IMR-90 (cell line): ENCODE results near the gene UNC79. TPM values are rescaled to one million over a fixed set of nuclear protein-coding genes. Genes with fewer than 3 reads are reported as not detected.

Experiments
- ATAC-seq: fragments of 200-7000 bp; cut with Tn5 transposase; 2 replicates; pipeline ENCODE4 v1.9.1; 2020; ENCODE audit warnings: low read depth, mild to moderate bottlenecking, moderate library complexity
- BruUV-seq: library from RNA; stranded (reverse); fragments of 400-500 nt; replicated peaks from 2 replicates; lab custom pipeline; 2021; lab: Mats Ljungman, UMichigan
- CTCF ChIA-PET: fragments of 300-600 bp; formaldehyde crosslinking; extraction: SDS; loops from one replicate; lab custom pipeline; 2021; ENCODE audit warnings: antibody characterized with exemption; lab: Yijun Ruan, JAX
- POLR2A ChIA-PET: fragments of 300-600 bp; sonication (Branson Sonifier 250); formaldehyde crosslinking; loops from one replicate; lab custom pipeline; 2022; ENCODE audit warnings: antibody characterized with exemption; ENCODE audit not compliant: unreplicated experiment; lab: Charles Lee
- DNase-seq: peaks from one replicate; pipeline ENCODE4 v3.0.0; 2013
- H2AFZ ChIP-seq: replicated peaks from 2 replicates; pipeline ENCODE3; 2013; ENCODE audit warnings: low read length, mild to moderate bottlenecking; ENCODE audit not compliant: poor library complexity
- H2AK5ac ChIP-seq: 2 replicates; pipeline ENCODE4 v1.6.1; 2013; ENCODE audit warnings: low read depth, low read length, inconsistent platforms
- H2AK9ac ChIP-seq: replicated peaks from 2 replicates; pipeline ENCODE3; 2013; ENCODE audit warnings: mild to moderate bottlenecking, low read depth, low read length, moderate library complexity; ENCODE audit not compliant: poor library complexity
- H2BK120ac ChIP-seq: 2 replicates; pipeline ENCODE4 v1.6.1; 2013; ENCODE audit warnings: low read depth, low read length, inconsistent platforms
- H2BK15ac ChIP-seq: 3 replicates; pipeline ENCODE4 v1.6.1; 2013; ENCODE audit warnings: low read depth, low read length, inconsistent platforms
- H2BK20ac ChIP-seq: 2 replicates; pipeline ENCODE4 v1.6.1; 2013; ENCODE audit warnings: low read depth, mild to moderate bottlenecking, inconsistent platforms, low read length, moderate library complexity
- H2BK5ac ChIP-seq: 2 replicates; pipeline ENCODE4 v1.6.1; 2013; ENCODE audit warnings: mild to moderate bottlenecking, low read depth, low read length, inconsistent platforms; ENCODE audit not compliant: poor library complexity, severe bottlenecking
- H3K14ac ChIP-seq: replicated peaks from 2 replicates; pipeline ENCODE4 v1.6.1; 2013; ENCODE audit warnings: low read depth, low read length, inconsistent platforms
- H3K18ac ChIP-seq: 2 replicates; pipeline ENCODE4 v1.6.1; 2013; ENCODE audit warnings: low read depth, low read length, control low read depth
- H3K23ac ChIP-seq: 2 replicates; pipeline ENCODE4 v1.6.1; 2013; ENCODE audit warnings: low read depth, low read length, inconsistent platforms
- H3K27ac ChIP-seq: 2 replicates; pipeline ENCODE4 v1.5.1; 2013; ENCODE audit warnings: mild to moderate bottlenecking, control low read depth, low read length; ENCODE audit not compliant: insufficient read depth
- H3K27me3 ChIP-seq: 2 replicates; pipeline ENCODE4 v1.6.1; 2013; ENCODE audit warnings: low read length; ENCODE audit not compliant: control insufficient read depth, insufficient read depth
- H3K36me3 ChIP-seq: 2 replicates; pipeline ENCODE4 v1.6.1; 2013; ENCODE audit warnings: low read length, mixed read lengths; ENCODE audit not compliant: control insufficient read depth, insufficient read depth
- H3K4ac ChIP-seq: 2 replicates; pipeline ENCODE4 v1.6.1; 2013; ENCODE audit warnings: low read depth, low read length, inconsistent platforms
- H3K4me1 ChIP-seq: 2 replicates; pipeline ENCODE4 v1.6.1; 2013; ENCODE audit warnings: low read length, mixed read lengths; ENCODE audit not compliant: control insufficient read depth, insufficient read depth
- H3K4me2 ChIP-seq: 2 replicates; pipeline ENCODE4 v1.6.1; 2013; ENCODE audit warnings: low read depth, mild to moderate bottlenecking, control low read depth, low read length, moderate library complexity
- H3K4me3 ChIP-seq: 2 replicates; pipeline ENCODE4 v1.5.1; 2013; ENCODE audit warnings: low read depth, mild to moderate bottlenecking, control low read depth, low read length, moderate library complexity; ENCODE audit not compliant: insufficient read depth
- H3K56ac ChIP-seq: 2 replicates; pipeline ENCODE4 v1.6.1; 2013; ENCODE audit warnings: low read length, inconsistent platforms; ENCODE audit not compliant: insufficient read depth; ENCODE audit errors: extremely low read depth
- H3K79me1 ChIP-seq, 2 experiments: 2 replicates each; pipeline ENCODE4 v1.6.1; 2013; ENCODE audit warnings: low read length in 2 of 2, inconsistent platforms in 1 of 2, low read depth in 1 of 2
- H3K9ac ChIP-seq: 2 replicates; pipeline ENCODE4 v1.6.1; 2013; ENCODE audit warnings: low read depth, low read length, control low read depth
- H3K9me1 ChIP-seq: 2 replicates; pipeline ENCODE4 v1.6.1; 2013; ENCODE audit warnings: low read length, inconsistent platforms; ENCODE audit not compliant: insufficient read depth
- H3K9me3 ChIP-seq: 2 replicates; pipeline ENCODE4 v1.6.1; 2013; ENCODE audit warnings: low read length; ENCODE audit not compliant: control insufficient read depth, insufficient read depth
- H4K20me1 ChIP-seq: 2 replicates; pipeline ENCODE4 v1.6.1; 2013; ENCODE audit warnings: low read length, inconsistent platforms; ENCODE audit not compliant: insufficient read depth
- H4K5ac ChIP-seq: 2 replicates; pipeline ENCODE4 v1.6.1; 2013; ENCODE audit warnings: mild to moderate bottlenecking, low read depth, low read length, control low read depth
- H4K8ac ChIP-seq, 2 experiments: 2 replicates each; pipeline ENCODE4 v1.6.1; 2013; ENCODE audit warnings: low read depth in 2 of 2, low read length in 2 of 2, control low read depth in 1 of 2, inconsistent platforms in 1 of 2
- H4K91ac ChIP-seq: 2 replicates; pipeline ENCODE4 v1.6.1; 2013; ENCODE audit warnings: low read depth, low read length, inconsistent platforms; ENCODE audit not compliant: insufficient read depth
- BHLHE40 ChIP-seq: fragments of 150-350 bp; IDR thresholded peaks from 2 replicates; pipeline ENCODE4 v1.6.1; 2016; ENCODE audit warnings: mild to moderate bottlenecking, low read depth, low read length
- CEBPB ChIP-seq: IDR thresholded peaks from 2 replicates; pipeline ENCODE4 v1.6.1; 2012; ENCODE audit warnings: low read depth, low read length, improper control_type of control experiment
- CTCF ChIP-seq: conservative IDR thresholded peaks from 2 replicates; pipeline ENCODE4 v1.5.1; 2012; ENCODE audit warnings: mild to moderate bottlenecking, low read depth, low read length, improper control_type of control experiment
- ELK1 ChIP-seq: fragments of 150-350 bp; IDR thresholded peaks from 2 replicates; pipeline ENCODE4 v1.6.1; 2016; ENCODE audit warnings: low read depth, mild to moderate bottlenecking, low read length, moderate library complexity, borderline replicate concordance
- FOS ChIP-seq: fragments of 150-350 bp; IDR thresholded peaks from 2 replicates; pipeline ENCODE4 v1.6.1; 2016; ENCODE audit warnings: low read depth, low read length
- POLR2A ChIP-seq: IDR thresholded peaks from 2 replicates; pipeline ENCODE4 v1.6.1; 2012; ENCODE audit warnings: mild to moderate bottlenecking, low read depth, low read length
- RAD21 ChIP-seq: IDR thresholded peaks from 2 replicates; pipeline ENCODE4 v1.6.1; 2012; ENCODE audit warnings: low read length, improper control_type of control experiment
- RCOR1 ChIP-seq: IDR thresholded peaks from 2 replicates; pipeline ENCODE4 v1.6.1; 2012; ENCODE audit warnings: mild to moderate bottlenecking, low read length, improper control_type of control experiment; ENCODE audit not compliant: insufficient replicate concordance
- RFX5 ChIP-seq: IDR thresholded peaks from 2 replicates; pipeline ENCODE4 v1.8.0; 2012; ENCODE audit warnings: low read depth, mild to moderate bottlenecking, low read length, moderate library complexity
- USF2 ChIP-seq: fragments of 150-350 bp; IDR thresholded peaks from 2 replicates; pipeline ENCODE4 v1.6.1; 2017; ENCODE audit warnings: mild to moderate bottlenecking, antibody characterized with exemption, low read length, low read depth
- WGBS, 2 experiments: methylation state at CpG; one replicate each; pipeline versions ENCODE4 v1.1.5 to v1.1.7; 2013; ENCODE audit warnings: missing lambda C conversion rate in 2 of 2; ENCODE audit not compliant: insufficient read length in 1 of 2; ENCODE audit errors: extremely low coverage in 2 of 2; 5-methylcytosine and 5-hydroxymethylcytosine counted together
- dilution Hi-C: fragments of 300-500 bp; cut with HindIII; formaldehyde crosslinking; loops from one replicate; pipeline ENCODE4 v1.14.3; 2018; ENCODE audit warnings: low sequenced_read_pairs; ENCODE audit not compliant: unreplicated experiment
- in situ Hi-C: fragments of 300-500 bp; cut with MboI; formaldehyde crosslinking; loops from 3 replicates; pipeline ENCODE4 v1.14.3; 2019; ENCODE audit warnings: low sequenced_read_pairs, inconsistent platforms, mixed read lengths
- intact Hi-C: fragments of 100-400 bp; cut with micrococcal nuclease; formaldehyde crosslinking; loops from 2 replicates; pipeline ENCODE4 v1.10.0; 2022
- polyA plus RNA-seq, 3 experiments: library from polyadenylated mRNA; depleted of rRNA; stranded (reverse); fragments of >200 nt; gene quantifications; 2 replicates each; pipeline ENCODE4 v1.2.3, GENCODE V29; 2012; ENCODE audit warnings: low replicate concordance in 1 of 3
- total RNA-seq: library from RNA; depleted of rRNA; stranded (reverse); fragments of >200 nt; gene quantifications from 2 replicates; pipeline ENCODE4 v1.2.3, GENCODE V29; 2012

Gene UNC79
- total and polyA plus RNA-seq, 2 of the 4 experiments (the other 2 are of a cell fraction), result under 0.01 TPM

- no peaks in the 10 kb centered on the region for H3K4me1 ChIP-seq
- no peak overlapping the region for H3K23ac ChIP-seq
- BruUV-seq, result no TSS peak
- H3K9me1 ChIP-seq, result no peaks in the 10 kb centered on the region
- TF ChIP-seq POLR2A (no peak), CTCF (no peak), FOS (no peak), BHLHE40 (no peak), RAD21 (no peak), RCOR1 (no peak), ELK1 (no peak), CEBPB (no peak), RFX5 (no peak), USF2 (no peak)
- H4K20me1 ChIP-seq, result no peaks in the 10 kb centered on the region
- ATAC-seq, result no peak
- no peak overlapping the region for H4K5ac ChIP-seq
- no peak overlapping the region for H3K18ac ChIP-seq
- POLR2A ChIA-PET, result no interaction called here
- H3K4me3 ChIP-seq, result no peak overlapping the region
- H3K4me2 ChIP-seq, result no peak overlapping the region
- no peak overlapping the region for H2BK15ac ChIP-seq
- CTCF ChIA-PET, result no interaction called here
- H3K9me3 ChIP-seq, result no peaks in the 10 kb centered on the region
- no peak overlapping the region for H4K91ac ChIP-seq
- no peak overlapping the region for H3K4ac ChIP-seq
- no peak overlapping the region for H3K27ac ChIP-seq
- no CpG with 5 or more reads among the region's 5 CpGs for WGBS, 2 experiments
- no peaks in the 10 kb centered on the region for H3K79me1 ChIP-seq
- no peaks in the 10 kb centered on the region for H3K27me3 ChIP-seq
- H3K56ac ChIP-seq, result no peak overlapping the region
- intact Hi-C loops (no loop called here), in situ Hi-C loops (no loop called here), dilution Hi-C loops (no loop called here)
- no peak overlapping the region for H3K9ac ChIP-seq
- H2AK5ac ChIP-seq, result no peak overlapping the region
- H2BK120ac ChIP-seq, result no peak overlapping the region
- no peak overlapping the region for H3K14ac ChIP-seq
- no peak for DNase-seq
- no peak overlapping the region for H2AK9ac ChIP-seq
- H2BK5ac ChIP-seq, result no peak overlapping the region
- H3K36me3 ChIP-seq, result no peaks in the 10 kb centered on the region
- no peak overlapping the region for H2AFZ ChIP-seq
- no peak overlapping the region for H4K8ac ChIP-seq
- no peak overlapping the region for H2BK20ac ChIP-seq
Measured at GRCh38 chr14:93571275-93571674, 140.5 kb downstream of the UNC79 start.
